T-cell (primary cell): ENCODE measurements around the gene WWP2. TPM values are rescaled to one million over a fixed set of nuclear protein-coding genes. Genes with fewer than 3 reads are reported as not detected.
"Not testable (repeated sequence)": the region's sequence is repeated elsewhere in the genome, so short reads cannot be mapped to it uniquely, and the experiment has no call there.

Experiments used
- ATAC-seq, 4 experiments: fragments of 200-7000 bp in 3 of 4; fragments of 150-1000 bp in 1 of 4; cut with Tn5 transposase; replicated peaks in 1 of 4; 1 replicate in 3 of 4; 2 replicates in 1 of 4; pipeline ENCODE4 v1.10.0; 2021; ENCODE audit warnings: moderate library complexity in 3 of 4, mild to moderate bottlenecking in 2 of 4, moderate number of reproducible peaks in 1 of 4
- CTCF ChIA-PET, 2 donors: fragments of 300-600 bp; sonication (Branson Sonifier 250); formaldehyde crosslinking; loops; one replicate each; lab custom pipeline; 2022; ENCODE audit warnings: antibody characterized with exemption in 2 of 2; lab: Charles Lee
- POLR2A ChIA-PET, 2 donors: fragments of 300-600 bp; sonication (Branson Sonifier 250); formaldehyde crosslinking; loops; one replicate each; lab custom pipeline; 2022; ENCODE audit warnings: antibody characterized with exemption in 2 of 2; lab: Charles Lee
- DNase-seq, 35 experiments: peaks; one replicate each; pipeline versions ENCODE4 v3.0.0 to v3.0.0-alpha.2; 2013 to 2023
- H3K27ac ChIP-seq: one replicate; pipeline ENCODE4 v1.5.1; 2013; ENCODE audit warnings: low read length
- H3K27me3 ChIP-seq, 2 experiments: replicated peaks in 1 of 2; 1 replicate in 1 of 2; 2 replicates in 1 of 2; pipeline versions ENCODE4 v1.6.1 to v1.7.0; 2013; ENCODE audit warnings: low read length in 1 of 2, mixed read lengths in 1 of 2; ENCODE audit not compliant: control insufficient read depth in 2 of 2, insufficient read depth in 2 of 2; ENCODE audit errors: extremely low read depth in 1 of 2
- H3K36me3 ChIP-seq, 2 donors: 1 replicate in 1 of 2; 2 replicates in 1 of 2; pipeline versions ENCODE4 v1.6.1 to v1.7.0; 2013; ENCODE audit warnings: low read length in 1 of 2; ENCODE audit not compliant: control insufficient read depth in 2 of 2, insufficient read depth in 1 of 2; ENCODE audit errors: extremely low read depth in 1 of 2
- H3K4me1 ChIP-seq, 2 experiments: 1 replicate in 1 of 2; 2 replicates in 1 of 2; pipeline versions ENCODE4 v1.6.1 to v1.7.0; 2013; ENCODE audit warnings: low read length in 2 of 2, mixed read lengths in 1 of 2; ENCODE audit not compliant: insufficient read depth in 2 of 2, control insufficient read depth in 1 of 2; ENCODE audit errors: extremely low read depth in 1 of 2
- H3K4me3 ChIP-seq, 2 donors: 1 replicate in 1 of 2; 2 replicates in 1 of 2; pipeline versions ENCODE4 v1.5.1 to v1.7.0; 2013; ENCODE audit warnings: mild to moderate bottlenecking in 2 of 2, low read length in 1 of 2, moderate library complexity in 1 of 2; ENCODE audit not compliant: control insufficient read depth in 1 of 2; ENCODE audit errors: extremely low read depth in 1 of 2
- H3K9me3 ChIP-seq: 2 replicates; pipeline ENCODE4 v1.7.0; 2013
- H3K27ac Mint-ChIP-seq, 2 donors: one replicate each; pipeline ENCODE4 v1.8.0; 2020 to 2021; ENCODE audit warnings: mild to moderate bottlenecking in 2 of 2, mixed read lengths in 2 of 2
- H3K27me3 Mint-ChIP-seq, 2 donors: one replicate each; pipeline ENCODE4 v1.8.0; 2021 to 2022; ENCODE audit warnings: mixed read lengths in 2 of 2
- H3K36me3 Mint-ChIP-seq: one replicate; pipeline ENCODE4 v1.8.0; 2021; ENCODE audit warnings: mixed read lengths
- H3K4me1 Mint-ChIP-seq, 3 donors: one replicate each; pipeline ENCODE4 v1.8.0; 2020 to 2022; ENCODE audit warnings: mixed read lengths in 3 of 3, mild to moderate bottlenecking in 1 of 3
- H3K4me3 Mint-ChIP-seq, 3 donors: one replicate each; pipeline ENCODE4 v1.8.0; 2020 to 2022; ENCODE audit warnings: mild to moderate bottlenecking in 3 of 3, mixed read lengths in 3 of 3, moderate library complexity in 3 of 3
- H3K9me3 Mint-ChIP-seq, 3 donors: one replicate each; pipeline ENCODE4 v1.8.0; 2020 to 2022; ENCODE audit warnings: mixed read lengths in 3 of 3
- WGBS: methylation state at CpG from one replicate; pipeline ENCODE4 v1.1.5; 2013; ENCODE audit warnings: missing lambda C conversion rate; ENCODE audit not compliant: insufficient coverage; 5-methylcytosine and 5-hydroxymethylcytosine counted together
- total RNA-seq, 35 experiments: library from RNA in 6 of 35; stranded (reverse) in 6 of 35; fragments of 120-200 nt in 1 of 35; gene quantifications; one replicate each; pipeline versions ENCODE4 v1.2.1 to v1.2.4 and lab custom pipeline; 2013 to 2026

Gene WWP2
- total RNA-seq, 5 donors from 2014 or later (not counting 1 experiment from before 2014, with no cell fraction given), result 55.3 to 78.5 (median 66.4) TPM

DNA sequence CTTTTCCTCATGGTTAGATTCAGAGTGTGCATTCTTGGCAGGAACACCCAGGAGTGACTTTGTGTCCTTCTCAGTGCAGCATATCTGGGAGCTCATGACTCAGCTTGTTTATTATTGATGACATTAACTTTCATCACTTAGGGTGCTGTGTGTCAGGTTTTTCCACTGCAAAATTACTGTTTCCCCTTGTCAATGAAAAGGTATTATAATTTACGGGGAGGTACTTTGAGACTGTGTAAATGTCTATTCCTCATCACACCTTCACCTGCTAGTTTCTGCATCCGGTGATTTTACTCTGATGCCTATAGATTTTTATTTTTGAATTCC is 50.5 kb downstream of the WWP2 start:
- Mint-ChIP-seq H3K27me3 (no peaks in the 10 kb centered on the region), H3K4me3 (no peak overlapping the region), H3K4me1 (peaks cover 0 to 2% (median 1%) of the 10 kb centered on the region in 3 donors), H3K36me3 (peaks cover 48% of the 10 kb centered on the region), H3K9me3 (no peaks in the 10 kb centered on the region), H3K27ac (no peak overlapping the region)
- no peak overlapping the region for H3K27ac ChIP-seq
- no peaks in the 10 kb centered on the region for H3K4me1 ChIP-seq
- DNase-seq, result no peak
- H3K4me3 ChIP-seq, result no peak overlapping the region
- peaks cover 6 to 39% of the 10 kb centered on the region in 2 donors for H3K36me3 ChIP-seq
- ChIA-PET CTCF (no interaction called here), POLR2A (interaction anchor here in 1 of 2 donors (0.5 kb wide), 1 partner anchor 29 kb away, joined by 11 read pairs; no protein-coding TSS in a partner anchor)
- WGBS, result no CpG with 5 or more reads among the region's 2 CpGs
- no peaks in the 10 kb centered on the region for H3K9me3 ChIP-seq
- ATAC-seq, result no peak
- H3K27me3 ChIP-seq, result no peaks in the 10 kb centered on the region

- CTCF ChIA-PET, result no interaction called here
- Mint-ChIP-seq H3K27ac (no peak overlapping the region), H3K9me3 (no peaks in the 10 kb centered on the region), H3K4me1 (peaks cover 0 to 2% (median 0%) of the 10 kb centered on the region in 3 donors), H3K4me3 (no peak overlapping the region), H3K36me3 (peaks cover 49% of the 10 kb centered on the region), H3K27me3 (no peaks in the 10 kb centered on the region)
- ATAC-seq (no peak), DNase-seq (no peak)
- H3K27ac ChIP-seq, result no peak overlapping the region
- no peaks in the 10 kb centered on the region for H3K4me1 ChIP-seq
- POLR2A ChIA-PET, result no interaction called here
- 93% methylated on average over 5 of the region's 5 CpGs for WGBS
- H3K27me3 ChIP-seq, result no peaks in the 10 kb centered on the region
- H3K9me3 ChIP-seq, result no peaks in the 10 kb centered on the region
- H3K4me3 ChIP-seq, result no peak overlapping the region
- H3K36me3 ChIP-seq, result peaks cover 8 to 42% of the 10 kb centered on the region in 2 donors
Observed at GRCh38 chr16:69814078-69814477, 51.9 kb downstream of the WWP2 start.

- Mint-ChIP-seq H3K9me3 (no peaks in the 10 kb centered on the region), H3K4me1 (peaks cover 0 to 2% (median 0%) of the 10 kb centered on the region in 3 donors), H3K27me3 (no peaks in the 10 kb centered on the region), H3K4me3 (no peak overlapping the region), H3K27ac (no peak overlapping the region), H3K36me3 (peaks cover 53% of the 10 kb centered on the region)
- no peak for ATAC-seq
- CTCF ChIA-PET, result no interaction called here
- no CpG with 5 or more reads among the region's 4 CpGs for WGBS
- Histone ChIP-seq H3K27ac (no peak overlapping the region), H3K4me1 (no peaks in the 10 kb centered on the region), H3K4me3 (no peak overlapping the region), H3K36me3 (peaks cover 8 to 44% of the 10 kb centered on the region in 2 donors), H3K27me3 (no peaks in the 10 kb centered on the region), H3K9me3 (no peaks in the 10 kb centered on the region)
- DNase-seq, result no peak
- POLR2A ChIA-PET, result no interaction called here
Observed at GRCh38 chr16:69814561-69814960, 52.4 kb downstream of the WWP2 start.

GRCh38 chr16:69815216-69815883 is 53.2 kb downstream of the WWP2 start:
- ATAC-seq, H3K4me1 ChIP-seq, H3K27me3 ChIP-seq, H3K9me3 Mint-ChIP-seq, POLR2A ChIA-PET, H3K9me3 ChIP-seq, H3K4me3 Mint-ChIP-seq, H3K27ac Mint-ChIP-seq, CTCF ChIA-PET, H3K4me3 ChIP-seq, DNase-seq, H3K27me3 Mint-ChIP-seq, H3K4me1 Mint-ChIP-seq, H3K27ac ChIP-seq: not testable (repeated sequence)
- WGBS, result 100% methylated on average over 1 of the region's 15 CpGs
- H3K36me3 Mint-ChIP-seq, result peaks cover 47% of the 10 kb centered on the region
- H3K36me3 ChIP-seq, result peaks cover 8 to 44% of the 10 kb centered on the region in 2 donors

- Histone ChIP-seq H3K9me3 (no peaks in the 10 kb centered on the region), H3K27me3 (no peaks in the 10 kb centered on the region), H3K36me3 (peaks cover 8 to 40% of the 10 kb centered on the region in 2 donors), H3K4me1 (no peaks in the 10 kb centered on the region), H3K4me3 (no peak overlapping the region), H3K27ac (no peak overlapping the region)
- peaks cover 0 to under 1% (median 0%) of the 10 kb centered on the region in 3 donors for H3K4me1 Mint-ChIP-seq
- WGBS, result 100% methylated on average over 2 of the region's 4 CpGs
- H3K27ac Mint-ChIP-seq, result no peak overlapping the region
- no peak overlapping the region for H3K4me3 Mint-ChIP-seq
- ATAC-seq (no peak), DNase-seq (no peak)
- H3K36me3 Mint-ChIP-seq, result peaks cover 43% of the 10 kb centered on the region
- no peaks in the 10 kb centered on the region for H3K27me3 Mint-ChIP-seq
- H3K9me3 Mint-ChIP-seq, result no peaks in the 10 kb centered on the region
- POLR2A ChIA-PET, result no interaction called here
- CTCF ChIA-PET, result interaction anchor here in 1 of 2 donors (0.7 kb wide), 1 partner anchor 107 kb away, joined by 6 read pairs; no protein-coding TSS in a partner anchor
Observed at GRCh38 chr16:69816996-69817395, 54.9 kb downstream of the WWP2 start.

DNA sequence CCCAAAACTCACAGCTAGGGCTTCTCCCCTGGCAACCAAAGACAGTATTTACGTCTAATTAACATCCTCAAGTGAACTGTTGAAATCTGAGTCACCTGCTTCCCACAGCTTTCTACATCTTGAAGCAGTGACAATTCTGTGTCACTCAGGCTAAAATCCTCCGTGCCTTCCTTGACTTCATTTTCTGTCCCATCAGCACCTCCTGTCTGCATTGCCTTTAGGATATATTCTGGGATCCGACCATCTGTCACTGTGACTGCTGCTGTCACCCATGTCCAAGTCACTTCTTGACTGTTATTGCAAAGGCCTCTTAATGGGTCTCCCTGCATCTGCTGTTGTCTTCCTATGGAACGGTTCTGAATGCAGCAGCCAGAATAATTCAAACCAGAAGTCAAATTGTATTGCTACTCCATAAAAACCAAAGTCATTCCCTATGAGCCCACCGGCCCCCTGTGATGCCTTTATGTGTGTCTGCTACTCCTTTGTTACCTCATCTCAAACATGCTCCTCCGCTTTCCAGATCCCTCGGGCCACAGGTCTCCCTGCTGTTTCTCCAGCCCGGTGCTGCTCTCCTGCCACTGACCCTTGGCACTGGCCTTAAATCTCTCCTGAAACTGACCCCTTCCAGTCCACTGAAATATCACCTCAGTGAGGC is 56.9 kb downstream of the WWP2 start:
- H3K27me3 Mint-ChIP-seq, result no peaks in the 10 kb centered on the region
- ATAC-seq (no peak), DNase-seq (no peak)
- H3K27ac Mint-ChIP-seq, result no peak overlapping the region
- 99% methylated on average over 8 of the region's 8 CpGs for WGBS
- H3K27ac ChIP-seq, result no peak overlapping the region
- no peak overlapping the region for H3K4me3 ChIP-seq
- peaks cover 10 to 30% of the 10 kb centered on the region in 2 donors for H3K36me3 ChIP-seq
- no peak overlapping the region for H3K4me3 Mint-ChIP-seq
- H3K36me3 Mint-ChIP-seq, result peaks cover 44% of the 10 kb centered on the region
- H3K4me1 ChIP-seq, result no peaks in the 10 kb centered on the region
- H3K9me3 ChIP-seq, result no peaks in the 10 kb centered on the region
- no peaks in the 10 kb centered on the region for H3K9me3 Mint-ChIP-seq
- CTCF ChIA-PET, result no interaction called here
- POLR2A ChIA-PET, result no interaction called here
- no peaks in the 10 kb centered on the region for H3K27me3 ChIP-seq
- peaks cover 0 to 5% (median 2%) of the 10 kb centered on the region in 3 donors for H3K4me1 Mint-ChIP-seq
